Kidney (tissue), 14 donors: ENCODE measurements around the gene WDR91. TPM values are rescaled to one million over a fixed set of nuclear protein-coding genes. Genes with fewer than 3 reads are reported as not detected.

Source experiments
- DNase-seq, 5 donors: peaks; one replicate each; pipeline ENCODE4 v3.0.0-alpha.2; 2013 to 2020
- FAIRE-seq: peaks from 2 replicates; lab custom pipeline; 2012; peaks lifted over from hg19 to GRCh38; lab: Jason Lieb, UNC
- H3K27ac ChIP-seq, 2 donors: one replicate each; pipeline ENCODE4 v1.7.0; 2013; ENCODE audit warnings: low read depth in 2 of 2, low read length in 2 of 2, inconsistent platforms in 1 of 2
- H3K27me3 ChIP-seq: one replicate; pipeline ENCODE4 v1.7.1; 2013; ENCODE audit warnings: low read length, inconsistent platforms; ENCODE audit not compliant: control insufficient read depth, insufficient read depth
- H3K36me3 ChIP-seq, 3 donors: one replicate each; pipeline versions ENCODE4 v1.7.0 to v1.7.1; 2013; ENCODE audit warnings: low read length in 3 of 3, control low read depth in 1 of 3, inconsistent platforms in 1 of 3; ENCODE audit not compliant: insufficient read depth in 3 of 3, control insufficient read depth in 2 of 3
- H3K4me1 ChIP-seq, 3 donors: one replicate each; pipeline versions ENCODE4 v1.7.0 to v1.7.1; 2013; ENCODE audit warnings: low read length in 3 of 3, inconsistent platforms in 1 of 3, low read depth in 1 of 3; ENCODE audit not compliant: control insufficient read depth in 2 of 3, insufficient read depth in 2 of 3
- H3K4me3 ChIP-seq, 3 donors: one replicate each; pipeline versions ENCODE4 v1.7.0 to v1.8.1; 2013; ENCODE audit warnings: low read length in 3 of 3, control low read depth in 1 of 3, inconsistent platforms in 1 of 3
- H3K9ac ChIP-seq, 3 donors: one replicate each; pipeline versions ENCODE4 v1.7.0 to v1.7.1; 2013; ENCODE audit warnings: low read length in 3 of 3, control low read depth in 1 of 3, inconsistent platforms in 1 of 3
- H3K9me3 ChIP-seq, 3 donors: one replicate each; pipeline versions ENCODE4 v1.7.0 to v1.7.1; 2013; ENCODE audit warnings: low read length in 3 of 3, control low read depth in 1 of 3, inconsistent platforms in 1 of 3; ENCODE audit not compliant: control insufficient read depth in 2 of 3, insufficient read depth in 1 of 3
- CTCF ChIP-seq: IDR thresholded peaks from 3 replicates; pipeline ENCODE4 v1.5.1; 2012; ENCODE audit warnings: mild to moderate bottlenecking, moderate library complexity, borderline replicate concordance; ENCODE audit not compliant: insufficient read depth; ENCODE audit errors: extremely low read depth
- intact Hi-C: fragments of 100-400 bp; cut with DNase I; formaldehyde crosslinking; loops from one replicate; pipeline ENCODE4 v1.11.1; 2022
- polyA plus RNA-seq: library from polyadenylated mRNA; stranded (reverse); fragments of 350-450 nt; fragmentation: Illumina TruSeq; extraction: RNeasy Lipid Tissue Mini Kit (QIAGEN cat#74804); gene quantifications from one replicate; pipeline ENCODE4 v1.2.3, GENCODE V29; 2014; ENCODE audit warnings: low read depth, low replicate concordance; ENCODE audit not compliant: insufficient read depth
- total RNA-seq: library from RNA; stranded (reverse); fragmentation: NEBNext Ultra II Directional; extraction: Animal tissue kit (Norgen Biotek cat#: 25700); gene quantifications from one replicate; pipeline ENCODE4 v1.2.1, GENCODE V29; 2021
- donor health status: control.
- donor health status: control.
- donor health status: control.
- donor health status: control.
- donor health status: control.
- donor health status: DM: yes; HTN: yes; CAD: no.
- donor health status: Normal renal cell carcinoma (clear cell type).

Gene WDR91
- total and polyA plus RNA-seq, 2 donors from 2014 or later = 27.8 to 73.9 TPM

DNA sequence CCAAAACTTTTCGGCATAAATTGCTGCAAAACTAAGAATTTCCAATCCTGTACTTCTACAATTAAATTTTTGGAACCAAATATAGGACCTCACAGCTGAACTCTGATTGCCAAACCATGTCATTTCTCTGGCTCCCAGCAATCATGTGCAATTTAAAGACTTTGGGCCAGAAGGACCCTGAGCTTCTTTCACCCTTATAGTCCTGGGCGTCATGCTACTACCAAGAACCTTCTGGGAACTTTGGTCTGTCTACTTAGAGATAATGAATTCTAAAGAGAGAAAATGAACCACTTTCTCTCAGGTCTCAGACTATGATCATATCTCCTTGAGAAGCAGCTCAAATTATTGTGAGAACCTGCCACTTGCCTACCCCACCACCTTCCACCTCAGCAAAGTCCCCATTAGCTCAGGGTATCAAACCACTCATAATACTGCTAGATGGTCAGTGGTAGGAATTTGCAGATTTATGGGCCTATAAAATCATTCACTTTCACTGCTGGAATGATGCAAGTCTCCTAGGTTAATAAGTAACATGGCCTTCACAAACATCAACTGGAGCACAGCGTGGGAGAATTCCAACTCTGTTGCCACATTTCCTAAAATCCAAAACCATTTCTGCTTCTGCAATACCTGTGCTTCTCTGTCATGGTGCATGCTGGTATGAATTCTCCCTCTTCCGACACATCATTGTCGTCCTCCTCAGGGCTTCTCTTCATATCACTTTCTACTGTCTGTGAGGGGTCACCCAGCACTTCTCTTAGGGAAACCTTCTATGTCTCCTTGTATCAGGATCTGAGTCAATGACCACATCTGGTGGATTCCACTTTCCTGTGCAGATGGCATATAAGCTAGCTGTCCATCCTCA, 6.6 kb upstream of the WDR91 start:
- intact Hi-C loops = no loop called here
- TF ChIP-seq CTCF = no peak
- peak overlapping the region in 1 of 3 donors; percentile 65 for H3K9ac ChIP-seq
- no peak for FAIRE-seq
- peak overlapping the region in 2 of 3 donors; percentile 24 to 37 for H3K4me3 ChIP-seq
- H3K9me3 ChIP-seq = no peaks in the 10 kb centered on the region
- peak overlapping the region; percentile 68 to 79 for H3K27ac ChIP-seq
- H3K4me1 ChIP-seq = peaks cover 7 to 9% (median 8%) of the 10 kb centered on the region in 3 donors
- peak in 2 of 5 donors; percentile 77 to 84 for DNase-seq
- H3K36me3 ChIP-seq = no peaks in the 10 kb centered on the region
- H3K27me3 ChIP-seq = no peaks in the 10 kb centered on the region

GRCh38 chr7:135215698-135216097, 4.4 kb upstream of the WDR91 start:
- H3K4me1 ChIP-seq = peaks cover 7 to 9% (median 8%) of the 10 kb centered on the region in 3 donors
- H3K9me3 ChIP-seq = no peaks in the 10 kb centered on the region
- H3K27ac ChIP-seq = peak overlapping the region; percentile 18 to 32
- H3K4me3 ChIP-seq = no peak overlapping the region
- no peak overlapping the region for H3K9ac ChIP-seq
- FAIRE-seq = no peak
- intact Hi-C loops = no loop called here
- no peaks in the 10 kb centered on the region for H3K36me3 ChIP-seq
- H3K27me3 ChIP-seq = no peaks in the 10 kb centered on the region
- DNase-seq = no peak
- TF ChIP-seq CTCF = no peak

DNA sequence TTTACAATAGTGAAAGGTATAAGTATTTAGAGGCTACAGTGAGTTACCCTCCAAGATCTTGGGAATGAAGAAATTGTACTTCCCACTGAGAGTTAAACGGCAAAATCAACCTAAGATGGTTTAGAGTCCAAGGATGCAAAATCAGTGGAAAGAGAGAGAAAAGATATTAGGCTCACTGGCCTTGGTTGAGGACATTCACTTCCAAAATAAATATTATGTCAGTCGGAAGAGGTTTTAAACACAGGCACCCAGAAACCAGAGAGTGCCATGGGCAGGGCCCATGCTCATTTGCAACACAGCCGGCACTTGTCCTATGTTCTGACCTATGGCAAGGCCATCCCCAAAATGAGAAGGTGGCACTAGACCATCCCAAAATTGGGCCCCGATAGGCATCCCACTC, 3.9 kb upstream of the WDR91 start:
- Histone ChIP-seq H3K36me3 (no peaks in the 10 kb centered on the region), H3K27me3 (no peaks in the 10 kb centered on the region), H3K27ac (peak overlapping the region; percentile 18 to 32), H3K9me3 (no peaks in the 10 kb centered on the region), H3K4me1 (peaks cover 7 to 9% (median 8%) of the 10 kb centered on the region in 3 donors), H3K4me3 (no peak overlapping the region), H3K9ac (no peak overlapping the region)
- DNase-seq (no peak), FAIRE-seq (no peak)
- no peak for TF ChIP-seq CTCF
- intact Hi-C loops = no loop called here
